Peyer's patch (tissue), 4 donors: ENCODE measurements around the gene TMEM235. TPM values are rescaled to one million over a fixed set of nuclear protein-coding genes. Genes with fewer than 3 reads are reported as not detected.
A peak's percentile ranks its signal among the peaks of the same experiment; 100 is the strongest.

Experiments used
- DNase-seq, 3 donors: peaks; one replicate each; pipeline ENCODE4 v3.0.0-alpha.2; 2017 to 2019
- H3K27ac ChIP-seq, 4 donors: fragments of 200-600 bp; sonication (generic); one replicate each; pipeline ENCODE4 v1.5.1; 2016 to 2019
- H3K27me3 ChIP-seq, 2 donors: fragments of 200-600 bp; sonication (generic); one replicate each; pipeline ENCODE4 v1.5.1; 2019
- H3K36me3 ChIP-seq, 3 donors: fragments of 200-600 bp; sonication (generic); one replicate each; pipeline ENCODE4 v1.5.1; 2016 to 2019
- H3K4me1 ChIP-seq, 4 donors: fragments of 200-600 bp; sonication (generic); one replicate each; pipeline ENCODE4 v1.5.1; 2016 to 2019
- H3K4me3 ChIP-seq, 4 donors: fragments of 200-600 bp; sonication (generic); 1 replicate in 3 of 4; 2 replicates in 1 of 4; pipeline ENCODE4 v1.5.1; 2016 to 2019; ENCODE audit warnings: mild to moderate bottlenecking in 1 of 4
- H3K9me3 ChIP-seq, 4 donors: fragments of 200-600 bp; sonication (generic); one replicate each; pipeline ENCODE4 v1.5.1; 2016 to 2019; ENCODE audit warnings: mild to moderate bottlenecking in 1 of 4
- POLR2A ChIP-seq, 2 donors: fragments of 450-650 bp; IDR thresholded peaks; one replicate each; pipeline ENCODE4 v1.5.1; 2017; ENCODE audit warnings: antibody characterized with exemption in 2 of 2, mild to moderate bottlenecking in 2 of 2, moderate library complexity in 2 of 2
- total RNA-seq, 4 donors: library from RNA; depleted of rRNA; stranded (reverse); fragments of >200 nt; gene quantifications; one replicate each; pipeline ENCODE4 v1.1.0, GENCODE V29; 2016
- TF ChIP-seq, protein P1 (sequence below), 6 experiments: fragments of 450-650 bp in 4 of 6; fragments of 200-600 bp in 2 of 6; sonication (generic) in 1 of 6; IDR thresholded peaks; one replicate each; pipeline ENCODE4 v1.5.1; 2017 to 2019; ENCODE audit warnings: antibody characterized with exemption in 6 of 6, mild to moderate bottlenecking in 3 of 6, moderate library complexity in 1 of 6

Gene TMEM235
- total RNA-seq, 4 donors from 2014 or later: not detected

- Histone ChIP-seq H3K27me3 (no peaks in the 10 kb centered on the region), H3K27ac (no peak overlapping the region), H3K36me3 (no peaks in the 10 kb centered on the region), H3K4me3 (no peak overlapping the region), H3K9me3 (no peaks in the 10 kb centered on the region), H3K4me1 (peaks cover 0 to 15% (median 9%) of the 10 kb centered on the region in 4 donors)
- no peak for TF ChIP-seq POLR2A (IDR thresholded peaks at IDR 0.05)
- TF ChIP-seq, protein P1, sequence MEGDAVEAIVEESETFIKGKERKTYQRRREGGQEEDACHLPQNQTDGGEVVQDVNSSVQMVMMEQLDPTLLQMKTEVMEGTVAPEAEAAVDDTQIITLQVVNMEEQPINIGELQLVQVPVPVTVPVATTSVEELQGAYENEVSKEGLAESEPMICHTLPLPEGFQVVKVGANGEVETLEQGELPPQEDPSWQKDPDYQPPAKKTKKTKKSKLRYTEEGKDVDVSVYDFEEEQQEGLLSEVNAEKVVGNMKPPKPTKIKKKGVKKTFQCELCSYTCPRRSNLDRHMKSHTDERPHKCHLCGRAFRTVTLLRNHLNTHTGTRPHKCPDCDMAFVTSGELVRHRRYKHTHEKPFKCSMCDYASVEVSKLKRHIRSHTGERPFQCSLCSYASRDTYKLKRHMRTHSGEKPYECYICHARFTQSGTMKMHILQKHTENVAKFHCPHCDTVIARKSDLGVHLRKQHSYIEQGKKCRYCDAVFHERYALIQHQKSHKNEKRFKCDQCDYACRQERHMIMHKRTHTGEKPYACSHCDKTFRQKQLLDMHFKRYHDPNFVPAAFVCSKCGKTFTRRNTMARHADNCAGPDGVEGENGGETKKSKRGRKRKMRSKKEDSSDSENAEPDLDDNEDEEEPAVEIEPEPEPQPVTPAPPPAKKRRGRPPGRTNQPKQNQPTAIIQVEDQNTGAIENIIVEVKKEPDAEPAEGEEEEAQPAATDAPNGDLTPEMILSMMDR (IDR thresholded peaks at IDR 0.05): no peak
- DNase-seq: no peak
Measured at GRCh38 chr17:78267253-78268073, 36.0 kb downstream of the TMEM235 start.

GRCh38 chr17:78268191-78268874 lies 36.9 kb downstream of the TMEM235 start:
- DNase-seq: peak in 1 of 3 donors; percentile 45
- H3K9me3 ChIP-seq: no peaks in the 10 kb centered on the region
- TF ChIP-seq, protein P1 (IDR thresholded peaks at IDR 0.05): no peak
- TF ChIP-seq POLR2A (IDR thresholded peaks at IDR 0.05): no peak
- H3K36me3 ChIP-seq: no peaks in the 10 kb centered on the region
- H3K4me1 ChIP-seq: peaks cover 0 to 22% (median 6%) of the 10 kb centered on the region in 4 donors
- H3K27me3 ChIP-seq: no peaks in the 10 kb centered on the region
- H3K4me3 ChIP-seq: no peak overlapping the region
- H3K27ac ChIP-seq: no peak overlapping the region

DNA sequence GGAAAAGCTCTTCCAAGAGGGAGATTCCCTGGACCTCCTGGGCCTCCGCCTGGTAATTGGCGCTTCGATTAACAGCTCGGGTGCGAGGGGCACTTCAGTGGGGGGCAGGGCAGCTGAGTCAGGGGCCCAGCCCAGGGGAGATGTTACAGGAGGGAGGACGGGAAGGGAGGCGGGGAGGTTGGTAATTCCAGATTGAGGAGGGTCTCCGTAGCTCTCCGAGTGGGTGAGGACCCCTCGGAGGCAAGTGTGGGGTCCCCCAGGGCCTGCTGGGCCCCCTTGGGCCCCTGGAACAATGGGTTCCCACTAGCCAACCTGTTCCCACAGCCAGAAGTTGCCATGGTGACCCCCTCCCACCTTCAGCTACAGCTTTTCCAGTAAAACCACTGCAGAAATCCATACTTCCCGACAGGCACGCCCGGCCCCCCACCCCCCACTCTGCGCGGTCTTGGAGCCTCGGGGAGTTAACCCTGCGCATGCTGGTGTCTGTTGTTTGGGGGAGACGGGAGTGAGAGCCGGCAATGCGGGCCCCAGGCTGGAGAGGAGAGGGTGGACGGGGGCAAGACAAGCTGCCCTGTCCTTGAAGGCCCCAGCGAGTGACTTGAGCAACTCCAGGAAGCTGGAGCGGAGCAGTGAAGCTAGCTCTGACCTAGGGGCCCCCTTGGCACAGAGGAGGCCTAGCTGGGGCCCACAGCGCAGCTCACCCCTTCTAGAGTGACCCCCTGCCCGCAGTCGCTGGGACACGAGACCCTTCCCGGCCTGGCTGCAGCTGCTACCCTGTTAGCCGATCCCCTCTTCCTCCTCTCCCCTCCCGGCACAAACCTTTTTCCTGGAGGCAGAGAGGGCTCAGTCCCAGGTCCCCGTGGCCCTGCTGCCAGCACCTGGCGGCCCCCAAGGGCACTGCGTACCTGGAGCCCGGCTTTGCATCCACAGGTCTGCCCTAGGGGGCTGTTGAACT lies 37.8 kb downstream of the TMEM235 start:
- H3K4me1 ChIP-seq: peaks cover 0 to 22% (median 4%) of the 10 kb centered on the region in 4 donors
- peak in 1 of 3 donors; percentile 42 for DNase-seq
- H3K9me3 ChIP-seq: no peaks in the 10 kb centered on the region
- H3K36me3 ChIP-seq: no peaks in the 10 kb centered on the region
- peak overlapping the region in 1 of 4 donors; percentile 42 for H3K27ac ChIP-seq
- H3K4me3 ChIP-seq: no peak overlapping the region
- H3K27me3 ChIP-seq: no peaks in the 10 kb centered on the region
- TF ChIP-seq POLR2A (IDR thresholded peaks at IDR 0.05): no peak
- TF ChIP-seq, protein P1 (IDR thresholded peaks at IDR 0.05): no peak

DNA sequence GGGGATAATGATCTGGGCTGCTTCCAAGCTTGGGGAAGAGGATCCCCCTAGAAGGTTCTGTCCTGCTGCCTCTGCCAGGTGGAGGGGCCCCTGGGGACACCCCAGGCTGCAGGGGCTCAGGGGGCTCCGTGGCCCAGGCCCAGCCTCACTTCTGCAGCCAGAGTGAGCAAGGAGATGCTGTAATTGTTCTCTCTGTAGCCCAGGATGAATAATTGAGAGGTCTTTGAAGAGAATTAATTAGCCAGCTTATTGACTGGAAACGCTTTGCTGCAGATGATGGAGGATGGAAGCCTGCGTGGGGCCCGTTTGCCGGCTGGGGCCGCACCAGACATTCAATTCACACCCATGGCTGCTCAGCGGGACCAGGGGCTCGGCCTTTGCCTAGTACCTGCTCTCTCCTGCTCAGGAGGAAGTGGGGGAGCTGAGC lies 38.5 kb downstream of the TMEM235 start:
- Histone ChIP-seq H3K9me3 (no peaks in the 10 kb centered on the region), H3K4me3 (no peak overlapping the region), H3K36me3 (no peaks in the 10 kb centered on the region), H3K27me3 (no peaks in the 10 kb centered on the region), H3K27ac (peak overlapping the region in 1 of 4 donors; percentile 42), H3K4me1 (peaks cover 0 to 22% (median 4%) of the 10 kb centered on the region in 4 donors)
- peak in 1 of 3 donors; percentile 37 for DNase-seq
- TF ChIP-seq POLR2A (IDR thresholded peaks at IDR 0.05): no peak
- TF ChIP-seq, protein P1 (IDR thresholded peaks at IDR 0.05): no peak
